Smooth muscle cell (in vitro differentiated cells): ENCODE measurements around the gene BICRA. TPM values are rescaled to one million over a fixed set of nuclear protein-coding genes. Genes with fewer than 3 reads are reported as not detected.

ENCODE experiments used
- DNase-seq: peaks from one replicate; lab custom pipeline; 2025; ENCODE audit not compliant: unreplicated experiment; lab: John Stamatoyannopoulos, UW
- H2AFZ ChIP-seq: fragments of 200-600 bp; sonication (generic); 2 replicates; pipeline ENCODE4 v1.6.0; 2016; ENCODE audit warnings: antibody characterized with exemption, low read depth, mild to moderate bottlenecking
- H3F3A ChIP-seq: fragments of 200-600 bp; sonication (generic); 2 replicates; pipeline ENCODE4 v1.6.0; 2017; ENCODE audit warnings: antibody characterized with exemption, low read depth
- H3K27ac ChIP-seq: fragments of 200-600 bp; sonication (generic); 2 replicates; pipeline ENCODE4 v1.5.1; 2016; ENCODE audit warnings: low read depth, mild to moderate bottlenecking
- H3K27me3 ChIP-seq: fragments of 200-600 bp; sonication (generic); 2 replicates; pipeline ENCODE4 v1.6.1; 2016; ENCODE audit warnings: low read depth, mild to moderate bottlenecking
- H3K36me3 ChIP-seq: fragments of 200-600 bp; sonication (generic); 2 replicates; pipeline ENCODE4 v1.5.1; 2016; ENCODE audit warnings: low read depth
- H3K4me1 ChIP-seq: fragments of 200-600 bp; sonication (generic); 2 replicates; pipeline ENCODE4 v1.5.1; 2016; ENCODE audit warnings: low read depth
- H3K4me2 ChIP-seq: fragments of 200-600 bp; sonication (generic); 2 replicates; pipeline ENCODE4 v1.6.0; 2016; ENCODE audit warnings: mild to moderate bottlenecking
- H3K4me3 ChIP-seq: fragments of 200-600 bp; sonication (generic); 2 replicates; pipeline ENCODE4 v1.5.1; 2016; ENCODE audit warnings: mild to moderate bottlenecking
- H3K79me2 ChIP-seq: fragments of 200-600 bp; sonication (generic); 2 replicates; pipeline ENCODE4 v1.6.0; 2016; ENCODE audit warnings: low read depth, mild to moderate bottlenecking
- H3K9ac ChIP-seq: fragments of 200-600 bp; sonication (generic); 2 replicates; pipeline ENCODE4 v1.6.0; 2016; ENCODE audit warnings: low read depth
- H3K9me3 ChIP-seq: fragments of 200-600 bp; sonication (generic); replicated peaks from 2 replicates; pipeline ENCODE4 v1.5.1; 2016; ENCODE audit warnings: low read depth
- H4K20me1 ChIP-seq: fragments of 200-600 bp; sonication (generic); 2 replicates; pipeline ENCODE4 v1.6.0; 2016; ENCODE audit warnings: low read depth
- WGBS: methylation state at CpG from one replicate; pipeline ENCODE4 v1.1.7; 2016; ENCODE audit warnings: low lambda C conversion rate; 5-methylcytosine and 5-hydroxymethylcytosine counted together
- polyA plus RNA-seq: library from polyadenylated mRNA; unstranded; fragments of >200 nt; fragmentation: Nextera tagmentation; extraction: Ambion mirVana; gene quantifications from 2 replicates; pipeline ENCODE4 v1.2.1, GENCODE V29; 2016
- total RNA-seq: library from RNA; depleted of rRNA; stranded (reverse); fragments of >200 nt; gene quantifications from 2 replicates; pipeline ENCODE4 v1.2.3, GENCODE V29; 2014
- TF ChIP-seq, protein P1 (sequence below): fragments of 200-600 bp; sonication (generic); IDR thresholded peaks from 2 replicates; pipeline ENCODE4 v1.5.1; 2017; ENCODE audit warnings: borderline replicate concordance, mild to moderate bottlenecking, antibody characterized with exemption; ENCODE audit not compliant: insufficient read depth, poor library complexity, severe bottlenecking

Gene BICRA
- total and polyA plus RNA-seq, 2 experiments from 2014 or later = 3.6 to 10.0 TPM

DNA sequence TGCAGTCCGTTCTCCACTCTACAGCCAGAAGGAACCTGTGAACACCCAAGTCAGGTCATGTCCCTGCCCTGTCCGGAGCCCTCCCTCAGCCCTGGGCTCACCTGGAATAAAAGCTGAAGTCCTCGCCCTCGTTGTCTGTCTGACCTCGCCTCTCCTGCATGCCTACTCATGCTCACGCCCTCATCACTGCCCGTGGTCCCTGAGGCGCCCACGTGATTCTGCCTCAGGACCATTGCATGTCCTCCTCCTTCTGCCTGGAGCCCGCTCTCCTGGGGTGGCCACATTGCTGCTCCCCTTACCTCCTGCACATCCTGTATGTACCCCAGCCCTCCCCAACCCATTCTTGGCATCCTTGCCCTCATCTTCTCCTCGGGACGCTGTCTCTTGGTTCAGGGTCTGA lies 42.2 kb downstream of the BICRA start:
- Histone ChIP-seq H3K9me3 (no peaks in the 10 kb centered on the region), H3K4me1 (no peaks in the 10 kb centered on the region), H3K36me3 (peaks cover 7% of the 10 kb centered on the region), H3F3A (no peaks in the 10 kb centered on the region), H3K27me3 (no peaks in the 10 kb centered on the region), H3K27ac (no peak overlapping the region), H4K20me1 (peaks cover 100% of the 10 kb centered on the region), H3K4me2 (no peak overlapping the region), H3K79me2 (peaks cover 96% of the 10 kb centered on the region), H2AFZ (no peak overlapping the region), H3K9ac (no peak overlapping the region), H3K4me3 (no peak overlapping the region)
- TF ChIP-seq, protein P1, sequence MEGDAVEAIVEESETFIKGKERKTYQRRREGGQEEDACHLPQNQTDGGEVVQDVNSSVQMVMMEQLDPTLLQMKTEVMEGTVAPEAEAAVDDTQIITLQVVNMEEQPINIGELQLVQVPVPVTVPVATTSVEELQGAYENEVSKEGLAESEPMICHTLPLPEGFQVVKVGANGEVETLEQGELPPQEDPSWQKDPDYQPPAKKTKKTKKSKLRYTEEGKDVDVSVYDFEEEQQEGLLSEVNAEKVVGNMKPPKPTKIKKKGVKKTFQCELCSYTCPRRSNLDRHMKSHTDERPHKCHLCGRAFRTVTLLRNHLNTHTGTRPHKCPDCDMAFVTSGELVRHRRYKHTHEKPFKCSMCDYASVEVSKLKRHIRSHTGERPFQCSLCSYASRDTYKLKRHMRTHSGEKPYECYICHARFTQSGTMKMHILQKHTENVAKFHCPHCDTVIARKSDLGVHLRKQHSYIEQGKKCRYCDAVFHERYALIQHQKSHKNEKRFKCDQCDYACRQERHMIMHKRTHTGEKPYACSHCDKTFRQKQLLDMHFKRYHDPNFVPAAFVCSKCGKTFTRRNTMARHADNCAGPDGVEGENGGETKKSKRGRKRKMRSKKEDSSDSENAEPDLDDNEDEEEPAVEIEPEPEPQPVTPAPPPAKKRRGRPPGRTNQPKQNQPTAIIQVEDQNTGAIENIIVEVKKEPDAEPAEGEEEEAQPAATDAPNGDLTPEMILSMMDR = no peak
- no peak for DNase-seq
- 94% methylated on average over 12 of the region's 12 CpGs for WGBS

DNA sequence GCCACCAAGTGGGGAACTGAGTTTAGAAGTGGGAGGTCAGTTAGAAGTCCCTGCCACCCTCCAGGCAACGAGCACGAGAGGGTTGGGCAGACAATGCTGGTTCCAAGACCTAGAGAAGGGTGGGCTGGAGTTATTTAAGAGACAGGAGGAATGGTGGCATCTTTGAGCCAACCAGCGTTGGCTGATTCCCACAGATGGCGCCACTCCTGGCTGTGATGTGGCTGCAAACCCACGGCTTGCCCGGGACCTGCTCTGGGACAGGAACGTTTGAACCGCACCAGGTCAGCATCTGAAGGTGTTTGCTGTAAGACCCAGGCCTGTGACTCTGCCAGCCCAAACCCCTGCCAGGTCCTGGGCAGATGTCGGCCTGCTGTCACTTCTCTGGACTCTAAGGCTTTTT lies 42.8 kb downstream of the BICRA start:
- Histone ChIP-seq H3K36me3 (peaks cover 5% of the 10 kb centered on the region), H3F3A (no peaks in the 10 kb centered on the region), H3K9me3 (no peaks in the 10 kb centered on the region), H4K20me1 (peaks cover 100% of the 10 kb centered on the region), H3K4me3 (no peak overlapping the region), H3K4me2 (no peak overlapping the region), H3K4me1 (no peaks in the 10 kb centered on the region), H3K27ac (no peak overlapping the region), H3K27me3 (no peaks in the 10 kb centered on the region), H3K79me2 (peaks cover 96% of the 10 kb centered on the region), H2AFZ (no peak overlapping the region), H3K9ac (no peak overlapping the region)
- TF ChIP-seq, protein P1 = no peak
- DNase-seq = no peak
- 94% methylated on average over 9 of the region's 9 CpGs for WGBS

DNA sequence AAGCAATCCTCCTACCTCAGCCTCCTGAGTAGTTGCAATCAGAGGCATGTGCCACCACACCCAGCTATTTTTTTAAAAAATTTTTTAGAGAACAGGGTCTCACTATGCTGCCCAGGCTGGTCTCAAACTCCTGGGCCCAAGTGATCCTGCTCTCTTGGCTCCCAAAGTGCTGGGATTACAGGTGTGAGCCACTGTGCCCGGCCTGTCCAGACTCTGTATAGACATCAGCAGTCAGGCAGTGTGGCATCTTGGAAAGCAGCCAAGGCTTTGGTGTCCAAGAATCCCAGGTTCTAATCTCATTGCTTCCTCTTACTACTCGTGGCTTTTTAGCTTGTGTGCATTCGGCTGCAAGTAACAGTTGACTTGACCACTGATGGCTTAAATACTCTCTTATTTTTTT lies 43.4 kb downstream of the BICRA start:
- H4K20me1 ChIP-seq = peaks cover 100% of the 10 kb centered on the region
- peaks cover 96% of the 10 kb centered on the region for H3K79me2 ChIP-seq
- H3K36me3 ChIP-seq = no peaks in the 10 kb centered on the region
- H3K4me2 ChIP-seq = no peak overlapping the region
- H3K27ac ChIP-seq = no peak overlapping the region
- no peaks in the 10 kb centered on the region for H3K27me3 ChIP-seq
- no peak overlapping the region for H2AFZ ChIP-seq
- no peaks in the 10 kb centered on the region for H3K9me3 ChIP-seq
- H3K4me1 ChIP-seq = no peaks in the 10 kb centered on the region
- WGBS = 82% methylated on average over 3 of the region's 3 CpGs
- no peak overlapping the region for H3K4me3 ChIP-seq
- no peak overlapping the region for H3K9ac ChIP-seq
- no peaks in the 10 kb centered on the region for H3F3A ChIP-seq
- DNase-seq = no peak
- TF ChIP-seq, protein P1 = no peak

DNA sequence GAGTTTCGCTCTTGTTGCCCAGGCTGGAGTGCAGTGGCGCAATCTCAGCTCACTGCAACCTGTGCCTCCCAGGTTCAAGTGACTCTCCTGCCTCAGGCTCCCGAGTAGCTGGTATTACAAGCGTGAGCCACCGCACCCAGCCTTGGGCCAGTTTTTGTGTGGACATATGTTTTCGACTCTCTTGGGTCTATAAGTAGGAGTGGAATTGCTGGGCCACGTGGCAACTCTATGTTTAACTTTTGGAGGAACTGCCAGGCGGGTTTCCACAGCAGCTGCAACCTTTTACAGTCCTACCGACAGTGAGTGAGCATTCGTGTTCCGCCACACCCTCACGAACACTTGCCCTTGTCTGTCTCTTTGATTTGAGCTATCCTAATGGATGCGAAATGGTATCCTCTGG lies 44.9 kb downstream of the BICRA start:
- H3K36me3 ChIP-seq = no peaks in the 10 kb centered on the region
- H3K4me3 ChIP-seq = no peak overlapping the region
- no peak overlapping the region for H3K9ac ChIP-seq
- no peak overlapping the region for H3K27ac ChIP-seq
- H3F3A ChIP-seq = no peaks in the 10 kb centered on the region
- no peaks in the 10 kb centered on the region for H3K9me3 ChIP-seq
- TF ChIP-seq, protein P1 = no peak
- 96% methylated on average over 13 of the region's 13 CpGs for WGBS
- H3K4me1 ChIP-seq = no peaks in the 10 kb centered on the region
- no peak for DNase-seq
- peaks cover 100% of the 10 kb centered on the region for H4K20me1 ChIP-seq
- H3K27me3 ChIP-seq = no peaks in the 10 kb centered on the region
- no peak overlapping the region for H3K4me2 ChIP-seq
- H2AFZ ChIP-seq = no peak overlapping the region
- H3K79me2 ChIP-seq = peaks cover 100% of the 10 kb centered on the region
